VCaP (cell line): Measurements from ENCODE around the gene KIAA2012.

Experiments used
- H3K27ac ChIP-seq: fragments of 450-650 bp; 2 replicates; pipeline ENCODE4 v1.5.1; 2017
- TF ChIP-seq, protein P1 (sequence below): fragments of 450-650 bp; conservative IDR thresholded peaks from 2 replicates; pipeline ENCODE4 v1.5.1; 2017; ENCODE audit warnings: mild to moderate bottlenecking, moderate library complexity

The KIAA2012 gene

DNA sequence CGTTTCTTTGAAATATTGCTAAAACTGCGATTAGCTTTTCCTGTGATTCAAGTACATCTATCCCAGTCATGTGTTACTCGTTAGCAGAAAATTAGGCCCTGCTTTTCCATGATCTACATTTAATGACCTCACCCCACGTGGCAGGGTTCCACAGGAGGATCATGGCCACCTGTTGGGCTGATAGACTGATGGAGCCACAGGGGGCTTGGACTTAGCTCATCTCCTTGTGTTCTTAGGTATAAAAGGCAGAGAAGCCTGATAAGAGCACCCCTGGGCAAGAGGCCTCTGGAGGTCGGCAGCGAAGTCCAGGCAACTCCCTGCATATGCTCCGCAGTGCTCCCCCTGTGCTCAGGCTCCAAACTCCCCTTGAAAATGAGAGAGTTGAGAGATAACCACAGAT, 26.5 kb upstream of the KIAA2012 start:
- TF ChIP-seq, protein P1, sequence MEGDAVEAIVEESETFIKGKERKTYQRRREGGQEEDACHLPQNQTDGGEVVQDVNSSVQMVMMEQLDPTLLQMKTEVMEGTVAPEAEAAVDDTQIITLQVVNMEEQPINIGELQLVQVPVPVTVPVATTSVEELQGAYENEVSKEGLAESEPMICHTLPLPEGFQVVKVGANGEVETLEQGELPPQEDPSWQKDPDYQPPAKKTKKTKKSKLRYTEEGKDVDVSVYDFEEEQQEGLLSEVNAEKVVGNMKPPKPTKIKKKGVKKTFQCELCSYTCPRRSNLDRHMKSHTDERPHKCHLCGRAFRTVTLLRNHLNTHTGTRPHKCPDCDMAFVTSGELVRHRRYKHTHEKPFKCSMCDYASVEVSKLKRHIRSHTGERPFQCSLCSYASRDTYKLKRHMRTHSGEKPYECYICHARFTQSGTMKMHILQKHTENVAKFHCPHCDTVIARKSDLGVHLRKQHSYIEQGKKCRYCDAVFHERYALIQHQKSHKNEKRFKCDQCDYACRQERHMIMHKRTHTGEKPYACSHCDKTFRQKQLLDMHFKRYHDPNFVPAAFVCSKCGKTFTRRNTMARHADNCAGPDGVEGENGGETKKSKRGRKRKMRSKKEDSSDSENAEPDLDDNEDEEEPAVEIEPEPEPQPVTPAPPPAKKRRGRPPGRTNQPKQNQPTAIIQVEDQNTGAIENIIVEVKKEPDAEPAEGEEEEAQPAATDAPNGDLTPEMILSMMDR, result no peak
- no peak overlapping the region for H3K27ac ChIP-seq

DNA sequence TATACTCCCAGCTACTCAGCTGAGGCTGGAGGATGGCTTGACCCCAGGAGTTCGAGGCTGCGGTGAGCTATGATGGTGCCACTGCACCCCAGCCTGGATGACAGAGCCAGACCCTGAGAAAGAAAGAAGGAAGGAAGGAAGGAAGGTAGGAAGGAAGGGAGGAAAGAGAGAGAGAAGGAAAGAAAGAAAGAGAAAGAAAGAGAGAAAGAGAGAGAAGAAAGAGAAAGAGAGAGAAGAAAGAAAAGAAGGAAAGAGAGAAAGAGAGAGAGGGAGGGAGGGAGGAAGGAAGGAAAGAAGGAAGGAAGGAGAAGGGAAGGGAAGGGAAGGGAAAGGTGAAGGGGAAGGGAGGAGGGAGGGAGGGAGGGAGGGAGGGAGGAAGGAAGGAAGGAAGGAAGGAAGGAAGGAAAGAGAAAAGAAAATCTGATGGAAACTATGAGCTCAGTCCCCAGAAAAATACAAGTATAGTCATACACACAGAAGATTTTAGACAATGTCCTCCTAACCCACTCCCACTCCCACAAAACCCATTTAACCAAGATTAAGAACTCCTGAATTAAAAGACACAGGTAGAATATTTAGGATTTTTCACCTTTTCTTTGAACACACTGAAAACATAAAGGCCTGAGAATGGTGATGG, 23.8 kb upstream of the KIAA2012 start:
- TF ChIP-seq, protein P1, result no peak
- H3K27ac ChIP-seq, result no peak overlapping the region

DNA sequence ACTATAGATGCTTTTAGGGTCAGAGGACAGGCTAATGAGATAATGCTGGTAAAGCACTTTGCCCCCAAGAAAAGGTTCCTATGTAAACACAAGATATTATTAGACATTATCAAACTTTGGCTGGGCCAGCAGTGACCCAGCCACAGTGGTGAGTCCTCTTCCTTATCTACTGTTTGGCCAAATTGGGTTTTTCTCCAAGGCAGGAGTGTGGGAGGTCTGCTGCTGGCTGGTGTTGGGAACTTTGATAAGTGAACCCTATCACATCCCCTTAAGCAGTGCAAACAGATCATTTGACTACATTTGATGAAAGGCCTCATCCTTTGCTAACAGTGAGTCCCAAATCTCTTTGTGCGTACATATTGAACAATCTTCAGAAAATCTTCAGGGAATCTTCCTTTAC, 23.2 kb upstream of the KIAA2012 start:
- TF ChIP-seq, protein P1, result no peak
- no peak overlapping the region for H3K27ac ChIP-seq

DNA sequence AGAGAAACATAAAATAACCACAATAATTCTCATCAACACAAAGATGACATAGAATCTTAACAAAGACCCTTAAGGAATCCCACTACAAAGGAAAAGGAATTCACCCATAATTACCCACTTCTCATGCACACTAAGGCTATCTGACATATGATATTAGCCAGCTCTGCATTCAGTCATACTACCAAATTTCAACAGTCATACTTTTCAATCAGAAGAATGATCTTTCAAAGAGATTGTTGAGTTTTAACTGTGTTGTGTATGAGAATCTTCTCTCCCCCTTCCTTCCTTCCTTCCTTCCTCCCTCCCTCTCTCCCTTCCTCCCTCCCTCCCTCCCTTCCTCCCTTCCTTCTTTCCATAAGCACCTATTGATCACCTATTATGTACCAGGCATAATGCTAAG, 22.4 kb upstream of the KIAA2012 start:
- TF ChIP-seq, protein P1, result no peak

DNA sequence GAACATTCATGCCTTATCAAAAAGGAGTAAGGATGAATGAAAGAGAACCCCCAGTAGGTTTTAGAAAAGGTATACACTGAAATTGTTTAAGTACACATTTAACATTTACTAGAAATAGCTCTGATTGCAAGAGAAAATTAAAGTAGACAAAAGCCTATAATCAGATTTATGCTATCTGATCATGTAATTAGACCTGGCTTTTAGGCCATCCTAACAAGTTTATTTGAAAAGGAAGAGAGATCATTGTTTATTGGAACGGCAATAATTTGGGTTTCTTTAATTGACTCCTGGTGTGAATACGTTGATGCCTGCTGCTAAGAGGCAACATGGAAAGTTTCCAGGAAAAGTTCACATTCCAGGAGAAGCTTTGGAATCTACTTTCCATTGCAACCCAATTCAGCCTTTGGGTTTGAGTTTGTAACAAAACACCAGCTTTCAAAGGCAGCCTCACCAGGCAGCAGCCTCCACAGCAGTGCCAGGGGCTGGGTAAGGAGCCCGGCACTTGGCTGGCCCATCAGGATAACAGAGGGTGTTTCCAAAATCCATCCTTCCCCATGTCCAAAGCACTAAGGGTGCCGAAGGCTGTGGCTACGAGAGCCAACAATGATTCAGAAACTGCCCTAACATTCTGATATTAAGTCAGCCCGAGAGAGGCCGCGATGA, 21.4 kb upstream of the KIAA2012 start:
- no peak overlapping the region for H3K27ac ChIP-seq
- TF ChIP-seq, protein P1, result no peak

More for the DNA sequence above, 22.4 kb upstream of the KIAA2012 start:
- H3K27ac ChIP-seq, result no peak overlapping the region

DNA sequence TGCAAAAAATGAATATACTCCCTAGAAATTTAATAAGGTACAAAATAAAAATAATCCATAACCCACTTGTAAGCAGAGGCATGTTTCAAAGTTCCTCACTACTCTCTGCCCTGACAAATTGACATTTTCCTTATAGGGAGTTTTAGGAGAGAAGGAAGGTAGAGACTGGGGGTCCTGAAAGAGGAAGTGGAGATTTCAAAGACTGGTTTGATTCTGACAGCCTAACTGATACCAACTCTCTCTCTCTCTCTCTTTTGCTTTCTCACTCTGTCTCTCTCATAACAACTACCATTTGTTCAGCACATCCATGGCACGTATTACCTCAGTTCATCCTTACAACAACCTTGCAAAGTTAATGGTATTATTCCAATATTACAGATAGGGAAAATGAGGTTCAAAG, 20.8 kb upstream of the KIAA2012 start:
- no peak overlapping the region for H3K27ac ChIP-seq
- TF ChIP-seq, protein P1, result no peak

DNA sequence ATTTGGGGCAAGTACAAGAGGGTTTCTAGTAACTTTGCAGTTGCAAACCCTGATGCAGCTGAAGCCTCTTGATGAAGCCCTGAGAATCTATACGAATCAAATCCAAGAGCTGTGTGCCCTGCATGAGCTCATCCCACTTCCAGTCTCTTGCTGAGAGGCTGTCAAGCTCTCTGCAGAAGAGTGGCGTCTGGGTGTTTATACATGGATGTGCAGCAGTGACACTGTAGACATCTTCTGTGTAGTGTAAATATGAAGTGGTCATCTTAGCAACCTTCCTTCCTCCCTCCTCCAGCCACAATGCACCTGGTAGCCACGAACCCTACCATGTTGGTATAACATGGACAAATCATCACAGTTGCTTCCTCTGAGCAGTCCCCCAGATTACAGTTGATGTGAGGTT, 18.4 kb upstream of the KIAA2012 start:
- no peak overlapping the region for H3K27ac ChIP-seq
- TF ChIP-seq, protein P1, result no peak
